ENCODE results near the gene C4orf51.

- TF ChIP-seq JUN (CRISPR knock-in tag; IDR thresholded peaks at IDR 0.05) (no peak), PRRX2 (CRISPR knock-in tag; IDR thresholded peaks at IDR 0.05) (no peak), ZBTB43 (CRISPR knock-in tag; IDR thresholded peaks at IDR 0.05) (no peak), CTCF (IDR thresholded peaks at IDR 0.05) (no peak), NFE2L1 (CRISPR knock-in tag; IDR thresholded peaks at IDR 0.05) (no peak), CREM (CRISPR knock-in tag; IDR thresholded peaks at IDR 0.05) (no peak)
Measured at GRCh38 chr4:145716661-145717200, 36.8 kb downstream of the C4orf51 start.
